Nephron progenitor cell (in vitro differentiated cells): Measurements from ENCODE around the gene QSER1.
"Not testable (repeated sequence)": the region's sequence is repeated elsewhere in the genome, so short reads cannot be mapped to it uniquely, and the experiment has no call there.

Experiments
- DNase-seq: peaks from one replicate; pipeline ENCODE4 v3.0.0; 2021
- H3K27ac Mint-ChIP-seq: 2 replicates; pipeline ENCODE4 v1.8.0; 2021; ENCODE audit warnings: mild to moderate bottlenecking, moderate library complexity, mixed read lengths
- H3K27me3 Mint-ChIP-seq: 2 replicates; pipeline ENCODE4 v1.8.0; 2021; ENCODE audit warnings: mild to moderate bottlenecking, low read depth, mixed read lengths; ENCODE audit not compliant: poor library complexity
- H3K36me3 Mint-ChIP-seq: 2 replicates; pipeline ENCODE4 v1.8.0; 2021; ENCODE audit warnings: low read depth, mixed read lengths
- H3K4me1 Mint-ChIP-seq: 2 replicates; pipeline ENCODE4 v1.8.0; 2021; ENCODE audit warnings: mixed read lengths
- H3K4me3 Mint-ChIP-seq: 2 replicates; pipeline ENCODE4 v1.8.0; 2021; ENCODE audit warnings: mild to moderate bottlenecking, moderate library complexity, mixed read lengths
- H3K9me3 Mint-ChIP-seq: 2 replicates; pipeline ENCODE4 v1.8.0; 2021; ENCODE audit warnings: mild to moderate bottlenecking, moderate library complexity, mixed read lengths
- CTCF ChIP-seq: fragments of 200-600 bp; sonication (generic); IDR thresholded peaks from 2 replicates; pipeline ENCODE4 v1.5.0; 2021; ENCODE audit warnings: antibody characterized with exemption

QSER1 gene

GRCh38 chr11:32962016-32962415 lies 69.4 kb downstream of the QSER1 start:
- no peak for DNase-seq
- Mint-ChIP-seq H3K4me1 (no peaks in the 10 kb centered on the region), H3K27ac (no peak overlapping the region), H3K36me3 (peaks cover 71% of the 10 kb centered on the region), H3K9me3 (no peaks in the 10 kb centered on the region), H3K4me3 (no peak overlapping the region), H3K27me3 (peaks cover 3% of the 10 kb centered on the region)
- no peak for TF ChIP-seq CTCF

GRCh38 chr11:32963721-32964120 lies 71.1 kb downstream of the QSER1 start:
- H3K27me3 Mint-ChIP-seq, result peaks cover 3% of the 10 kb centered on the region
- no peak for DNase-seq
- H3K4me3 Mint-ChIP-seq, result no peak overlapping the region
- H3K9me3 Mint-ChIP-seq, result no peaks in the 10 kb centered on the region
- H3K27ac Mint-ChIP-seq, result no peak overlapping the region
- TF ChIP-seq CTCF, result no peak
- H3K4me1 Mint-ChIP-seq, result no peaks in the 10 kb centered on the region
- peaks cover 73% of the 10 kb centered on the region for H3K36me3 Mint-ChIP-seq

- no peak overlapping the region for H3K27ac Mint-ChIP-seq
- no peak for TF ChIP-seq CTCF
- no peak for DNase-seq
- H3K4me1 Mint-ChIP-seq, result no peaks in the 10 kb centered on the region
- peaks cover 3% of the 10 kb centered on the region for H3K27me3 Mint-ChIP-seq
- no peak overlapping the region for H3K4me3 Mint-ChIP-seq
- no peaks in the 10 kb centered on the region for H3K9me3 Mint-ChIP-seq
- H3K36me3 Mint-ChIP-seq, result peaks cover 78% of the 10 kb centered on the region
Observed at GRCh38 chr11:32968541-32968940, 75.9 kb downstream of the QSER1 start.

GRCh38 chr11:32972233-32972632 lies 79.6 kb downstream of the QSER1 start:
- H3K27me3 Mint-ChIP-seq, H3K4me1 Mint-ChIP-seq, DNase-seq, H3K4me3 Mint-ChIP-seq, H3K27ac Mint-ChIP-seq, H3K9me3 Mint-ChIP-seq: not testable (repeated sequence)
- peaks cover 69% of the 10 kb centered on the region for H3K36me3 Mint-ChIP-seq

GRCh38 chr11:32972781-32973180 lies 80.2 kb downstream of the QSER1 start:
- DNase-seq, result no peak
- H3K4me1 Mint-ChIP-seq, result no peaks in the 10 kb centered on the region
- H3K4me3 Mint-ChIP-seq, result no peak overlapping the region
- peaks cover 72% of the 10 kb centered on the region for H3K36me3 Mint-ChIP-seq
- peak overlapping the region; percentile 89 for H3K27ac Mint-ChIP-seq
- no peak for TF ChIP-seq CTCF
- H3K9me3 Mint-ChIP-seq, result no peaks in the 10 kb centered on the region
- no peaks in the 10 kb centered on the region for H3K27me3 Mint-ChIP-seq

GRCh38 chr11:32982626-32983025 lies 90.0 kb downstream of the QSER1 start:
- no peaks in the 10 kb centered on the region for H3K4me1 Mint-ChIP-seq
- DNase-seq, result no peak
- H3K9me3 Mint-ChIP-seq, result no peaks in the 10 kb centered on the region
- H3K4me3 Mint-ChIP-seq, result no peak overlapping the region
- no peak for TF ChIP-seq CTCF
- H3K27me3 Mint-ChIP-seq, result no peaks in the 10 kb centered on the region
- H3K36me3 Mint-ChIP-seq, result peaks cover 27% of the 10 kb centered on the region
- peak overlapping the region; percentile 84 for H3K27ac Mint-ChIP-seq
